Measurements from ENCODE around the gene OR2G2. TPM values are rescaled to one million over a fixed set of nuclear protein-coding genes. Genes with fewer than 3 reads are reported as not detected.

Gene OR2G2
- total RNA-seq, 1 experiment from 2014 or later, result not detected

- Mint-ChIP-seq H3K4me1 (ENCODE audit: low read depth, unreplicated experiment) (no peaks in the 10 kb centered on the region), H3K4me3 (ENCODE audit: unreplicated experiment) (no peak overlapping the region), H3K9me3 (ENCODE audit: unreplicated experiment) (no peaks in the 10 kb centered on the region), H3K36me3 (ENCODE audit: insufficient read depth, unreplicated experiment) (no peaks in the 10 kb centered on the region), H3K27ac (ENCODE audit: unreplicated experiment) (no peak overlapping the region), H3K27me3 (ENCODE audit: insufficient read depth, unreplicated experiment) (peaks cover 2% of the 10 kb centered on the region)
- TF ChIP-seq CTCF (IDR thresholded peaks at IDR 0.05; ENCODE audit: insufficient read depth in 1 of 2, low read depth in 1 of 2, low read length in 1 of 2, severe bottlenecking in 1 of 2, unreplicated experiment in 1 of 2), result no peak
- Histone ChIP-seq H3K36me3 (ENCODE audit: control insufficient read depth, insufficient read depth, low read length) (no peaks in the 10 kb centered on the region), H3K4me3 (ENCODE audit: low read depth, low read length) (no peak overlapping the region), H3K27me3 (replicated peaks; ENCODE audit: control insufficient read depth, insufficient read depth, low read length) (no peaks in the 10 kb centered on the region), H3K4me1 (no peaks in the 10 kb centered on the region), H3K9me3 (no peaks in the 10 kb centered on the region)
- intact Hi-C loops (cut with micrococcal nuclease; ENCODE audit: unreplicated experiment), result no loop called here
- POLR2A ChIA-PET, result no interaction called here
- no TSS peak for BruUV-seq (replicated peaks)
- DNase-seq, result no peak
- CTCF ChIA-PET, result no interaction called here
Observed at GRCh38 chr1:247540581-247540980, 47.6 kb upstream of the OR2G2 start.

- intact Hi-C loops (cut with micrococcal nuclease; ENCODE audit: unreplicated experiment), result no loop called here
- no peaks in the 10 kb centered on the region for H3K9me3 Mint-ChIP-seq (ENCODE audit: unreplicated experiment)
- no TSS peak for BruUV-seq (replicated peaks)
- no peak overlapping the region for H3K27ac Mint-ChIP-seq (ENCODE audit: unreplicated experiment)
- H3K27me3 Mint-ChIP-seq (ENCODE audit: insufficient read depth, unreplicated experiment), result peaks cover 2% of the 10 kb centered on the region
- Histone ChIP-seq H3K36me3 (ENCODE audit: control insufficient read depth, insufficient read depth, low read length) (no peaks in the 10 kb centered on the region), H3K4me1 (no peaks in the 10 kb centered on the region), H3K9me3 (no peaks in the 10 kb centered on the region), H3K27me3 (replicated peaks; ENCODE audit: control insufficient read depth, insufficient read depth, low read length) (no peaks in the 10 kb centered on the region), H3K4me3 (ENCODE audit: low read depth, low read length) (no peak overlapping the region)
- no peak overlapping the region for H3K4me3 Mint-ChIP-seq (ENCODE audit: unreplicated experiment)
- no peak for TF ChIP-seq CTCF (IDR thresholded peaks at IDR 0.05; ENCODE audit: insufficient read depth in 1 of 2, low read depth in 1 of 2, low read length in 1 of 2, severe bottlenecking in 1 of 2, unreplicated experiment in 1 of 2)
- POLR2A ChIA-PET, result no interaction called here
- CTCF ChIA-PET, result no interaction called here
- no peaks in the 10 kb centered on the region for H3K36me3 Mint-ChIP-seq (ENCODE audit: insufficient read depth, unreplicated experiment)
- no peaks in the 10 kb centered on the region for H3K4me1 Mint-ChIP-seq (ENCODE audit: low read depth, unreplicated experiment)
- DNase-seq, result no peak
Observed at GRCh38 chr1:247542811-247543210, 45.3 kb upstream of the OR2G2 start.

- no peak for TF ChIP-seq CTCF (IDR thresholded peaks at IDR 0.05; ENCODE audit: insufficient read depth in 1 of 2, low read depth in 1 of 2, low read length in 1 of 2, severe bottlenecking in 1 of 2, unreplicated experiment in 1 of 2)
- intact Hi-C loops (cut with micrococcal nuclease; ENCODE audit: unreplicated experiment), result no loop called here
- H3K4me3 Mint-ChIP-seq (ENCODE audit: unreplicated experiment), result no peak overlapping the region
- no peaks in the 10 kb centered on the region for H3K27me3 Mint-ChIP-seq (ENCODE audit: insufficient read depth, unreplicated experiment)
- no peaks in the 10 kb centered on the region for H3K36me3 Mint-ChIP-seq (ENCODE audit: insufficient read depth, unreplicated experiment)
- H3K27me3 ChIP-seq (replicated peaks; ENCODE audit: control insufficient read depth, insufficient read depth, low read length), result no peaks in the 10 kb centered on the region
- no peaks in the 10 kb centered on the region for H3K9me3 ChIP-seq
- POLR2A ChIA-PET, result no interaction called here
- no peaks in the 10 kb centered on the region for H3K9me3 Mint-ChIP-seq (ENCODE audit: unreplicated experiment)
- no TSS peak for BruUV-seq (replicated peaks)
- DNase-seq, result no peak
- H3K4me1 Mint-ChIP-seq (ENCODE audit: low read depth, unreplicated experiment), result peaks cover 5% of the 10 kb centered on the region
- H3K36me3 ChIP-seq (ENCODE audit: control insufficient read depth, insufficient read depth, low read length), result no peaks in the 10 kb centered on the region
- CTCF ChIA-PET, result no interaction called here
- no peak overlapping the region for H3K4me3 ChIP-seq (ENCODE audit: low read depth, low read length)
- H3K4me1 ChIP-seq, result no peaks in the 10 kb centered on the region
- no peak overlapping the region for H3K27ac Mint-ChIP-seq (ENCODE audit: unreplicated experiment)
Observed at GRCh38 chr1:247548092-247548491, 40.1 kb upstream of the OR2G2 start.
